Cardiac muscle cell (in vitro differentiated cells and primary cell): ENCODE results near the gene PEF1. TPM values are rescaled to one million over a fixed set of nuclear protein-coding genes. Genes with fewer than 3 reads are reported as not detected.

Experiments
- DNase-seq, 2 donors: peaks; one replicate each; pipeline versions ENCODE4 v3.0.0 to v3.0.0-alpha.2; 2010 to 2017; ENCODE audit warnings: low read depth in 1 of 2, low spot score in 1 of 2
- H3K27ac ChIP-seq: fragments of 200-600 bp; sonication (generic); 2 replicates; pipeline ENCODE4 v1.5.1; 2016
- H3K27me3 ChIP-seq: fragments of 200-600 bp; sonication (generic); 2 replicates; pipeline ENCODE4 v1.6.0; 2016; ENCODE audit warnings: control low read depth
- H3K36me3 ChIP-seq: fragments of 200-600 bp; sonication (generic); 2 replicates; pipeline ENCODE4 v1.5.1; 2016; ENCODE audit warnings: control low read depth
- H3K4me1 ChIP-seq: fragments of 200-600 bp; sonication (generic); 2 replicates; pipeline ENCODE4 v1.8.1; 2017; ENCODE audit warnings: low read depth, mild to moderate bottlenecking, mixed run types
- H3K4me3 ChIP-seq: fragments of 200-600 bp; sonication (generic); 2 replicates; pipeline ENCODE4 v1.5.1; 2016; ENCODE audit warnings: mild to moderate bottlenecking
- H3K9me3 ChIP-seq: fragments of 200-600 bp; sonication (generic); 2 replicates; pipeline ENCODE4 v1.5.1; 2017; ENCODE audit warnings: low read depth, mild to moderate bottlenecking, control low read depth
- CTCF ChIP-seq: IDR thresholded peaks from 2 replicates; pipeline ENCODE4 v1.5.1; 2012; ENCODE audit warnings: low read depth, mild to moderate bottlenecking, low read length
- polyA plus RNA-seq: library from polyadenylated mRNA; unstranded; fragments of >200 nt; fragmentation: Nextera tagmentation; extraction: Ambion mirVana; gene quantifications from 2 replicates; pipeline ENCODE4 v1.2.1, GENCODE V29; 2016
- total RNA-seq: library from RNA; depleted of rRNA; stranded (reverse); fragments of >200 nt; gene quantifications from 2 replicates; pipeline ENCODE4 v1.2.3, GENCODE V29; 2016

The PEF1 gene
- total and polyA plus RNA-seq, 2 experiments from 2014 or later = 89.3 to 97.8 TPM

- H3K27ac ChIP-seq = no peak overlapping the region
Measured at GRCh38 chr1:31659889-31660288, 15.2 kb upstream of the PEF1 start.

GRCh38 chr1:31658721-31659120, 14.0 kb upstream of the PEF1 start:
- Histone ChIP-seq H3K36me3 (no peaks in the 10 kb centered on the region), H3K27me3 (no peaks in the 10 kb centered on the region), H3K4me1 (no peaks in the 10 kb centered on the region), H3K27ac (no peak overlapping the region), H3K9me3 (no peaks in the 10 kb centered on the region), H3K4me3 (no peak overlapping the region)
- TF ChIP-seq CTCF = no peak
- DNase-seq = no peak

More at GRCh38 chr1:31659889-31660288, 15.2 kb upstream of the PEF1 start:
- Histone ChIP-seq H3K36me3 (no peaks in the 10 kb centered on the region), H3K4me1 (no peaks in the 10 kb centered on the region), H3K27me3 (no peaks in the 10 kb centered on the region), H3K9me3 (no peaks in the 10 kb centered on the region), H3K4me3 (no peak overlapping the region)
- DNase-seq = no peak
- TF ChIP-seq CTCF = no peak

- H3K27me3 ChIP-seq = no peaks in the 10 kb centered on the region
- no peak for TF ChIP-seq CTCF
- H3K9me3 ChIP-seq = no peaks in the 10 kb centered on the region
- H3K4me1 ChIP-seq = no peaks in the 10 kb centered on the region
- no peaks in the 10 kb centered on the region for H3K36me3 ChIP-seq
- H3K27ac ChIP-seq = no peak overlapping the region
- DNase-seq = no peak
- H3K4me3 ChIP-seq = no peak overlapping the region
Measured at GRCh38 chr1:31657972-31658510, 13.4 kb upstream of the PEF1 start.

- no peak for TF ChIP-seq CTCF
- H3K27ac ChIP-seq = no peak overlapping the region
- H3K4me1 ChIP-seq = no peaks in the 10 kb centered on the region
- H3K4me3 ChIP-seq = no peak overlapping the region
- H3K27me3 ChIP-seq = no peaks in the 10 kb centered on the region
- no peaks in the 10 kb centered on the region for H3K36me3 ChIP-seq
- no peak for DNase-seq
- H3K9me3 ChIP-seq = no peaks in the 10 kb centered on the region
Measured at GRCh38 chr1:31657020-31657804, 12.5 kb upstream of the PEF1 start.

GRCh38 chr1:31655756-31656155, 11.1 kb upstream of the PEF1 start:
- H3K27ac ChIP-seq = no peak overlapping the region
- DNase-seq = no peak
- no peak for TF ChIP-seq CTCF
- H3K4me1 ChIP-seq = peaks cover 4% of the 10 kb centered on the region
- no peak overlapping the region for H3K4me3 ChIP-seq
- H3K9me3 ChIP-seq = no peaks in the 10 kb centered on the region
- no peaks in the 10 kb centered on the region for H3K36me3 ChIP-seq
- H3K27me3 ChIP-seq = no peaks in the 10 kb centered on the region
